Ishikawa (cell line): Measurements from ENCODE around the gene POLR3E.

ENCODE experiments used
- CEBPB ChIP-seq: IDR thresholded peaks from 2 replicates; pipeline ENCODE4 v1.6.1; 2012
- CREB1 ChIP-seq: IDR thresholded peaks from 2 replicates; pipeline ENCODE4 v1.6.1; 2012; ENCODE audit warnings: low read depth
- EGR1 ChIP-seq: IDR thresholded peaks from 2 replicates; pipeline ENCODE4 v1.6.1; 2012
- EP300 ChIP-seq: IDR thresholded peaks from 2 replicates; pipeline ENCODE4 v1.6.1; 2012; ENCODE audit warnings: borderline replicate concordance
- FOXM1 ChIP-seq: IDR thresholded peaks from 2 replicates; pipeline ENCODE4 v1.6.1; 2012; ENCODE audit warnings: low read depth, borderline replicate concordance
- NFIC ChIP-seq: IDR thresholded peaks from 2 replicates; pipeline ENCODE4 v1.6.1; 2012
- RAD21 ChIP-seq: IDR thresholded peaks from 2 replicates; pipeline ENCODE4 v1.6.1; 2012; ENCODE audit warnings: low read depth
- TAF1 ChIP-seq: IDR thresholded peaks from 2 replicates; pipeline ENCODE4 v1.6.1; 2012; ENCODE audit warnings: low read depth, mild to moderate bottlenecking
- TCF12 ChIP-seq: IDR thresholded peaks from 2 replicates; pipeline ENCODE4 v1.6.1; 2012; ENCODE audit warnings: low read depth
- TEAD4 ChIP-seq: IDR thresholded peaks from 2 replicates; pipeline ENCODE4 v1.6.1; 2012
- YY1 ChIP-seq: IDR thresholded peaks from 2 replicates; pipeline ENCODE4 v1.6.1; 2012; ENCODE audit warnings: low read depth
- ZBTB7A ChIP-seq: IDR thresholded peaks from 2 replicates; pipeline ENCODE4 v1.6.1; 2012; ENCODE audit warnings: low read depth
- TF ChIP-seq, protein P1 (sequence below): IDR thresholded peaks from 2 replicates; pipeline ENCODE4 v1.6.1; 2012
- TF ChIP-seq, protein P2 (sequence below): IDR thresholded peaks from 2 replicates; pipeline ENCODE4 v1.6.1; 2012; ENCODE audit warnings: low read depth, mild to moderate bottlenecking
- TF ChIP-seq, protein P3 (sequence below): IDR thresholded peaks from 2 replicates; pipeline ENCODE4 v1.6.1; 2012

POLR3E gene

DNA sequence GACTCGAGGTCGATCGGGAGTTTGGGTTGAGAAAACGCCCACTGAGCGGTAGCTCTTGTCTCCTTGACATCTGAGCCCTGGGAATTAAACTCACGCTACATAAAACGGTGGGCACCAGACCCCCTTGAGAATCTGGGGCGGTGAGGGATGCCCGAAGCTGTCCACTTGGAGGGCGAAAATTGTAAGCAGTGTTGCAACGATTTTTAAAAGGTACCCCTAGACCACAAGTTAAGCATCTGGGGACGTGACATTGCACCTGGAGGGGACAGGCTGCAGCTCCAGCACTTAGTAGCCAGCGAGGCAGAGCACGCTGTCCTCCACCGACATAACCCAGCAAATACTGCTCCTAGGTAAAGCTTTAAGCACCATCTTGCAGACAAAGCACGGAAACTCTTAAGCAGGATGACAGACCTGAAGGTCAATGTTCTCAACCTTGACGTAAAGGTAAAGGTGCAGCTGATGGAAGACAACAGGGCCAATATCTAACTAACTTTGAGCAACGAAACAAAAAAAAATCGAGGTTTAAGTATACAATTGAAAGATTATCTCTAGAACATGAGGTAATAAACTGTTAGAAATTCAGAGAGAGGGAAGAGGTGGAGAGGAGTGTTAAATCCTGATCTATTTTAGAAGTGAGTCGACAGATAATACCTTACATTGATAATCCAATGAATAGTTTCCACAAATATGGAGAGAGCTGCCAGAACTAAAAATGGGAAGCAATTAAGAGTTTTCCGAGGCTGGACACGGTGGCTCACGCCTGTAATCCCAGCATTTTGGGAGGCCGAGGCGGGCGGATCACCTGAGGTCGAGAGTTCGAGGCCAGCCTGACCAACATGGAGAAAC is 78.1 kb downstream of the POLR3E start:
- TF ChIP-seq TEAD4 (no peak), TCF12 (no peak), EP300 (no peak), NFIC (no peak), ZBTB7A (peak; percentile 74; the same call in 1 of the 2 replicates), CREB1 (no peak), TAF1 (no peak)
- TF ChIP-seq, protein P1, sequence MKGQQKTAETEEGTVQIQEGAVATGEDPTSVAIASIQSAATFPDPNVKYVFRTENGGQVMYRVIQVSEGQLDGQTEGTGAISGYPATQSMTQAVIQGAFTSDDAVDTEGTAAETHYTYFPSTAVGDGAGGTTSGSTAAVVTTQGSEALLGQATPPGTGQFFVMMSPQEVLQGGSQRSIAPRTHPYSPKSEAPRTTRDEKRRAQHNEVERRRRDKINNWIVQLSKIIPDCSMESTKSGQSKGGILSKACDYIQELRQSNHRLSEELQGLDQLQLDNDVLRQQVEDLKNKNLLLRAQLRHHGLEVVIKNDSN, result no peak
- TF ChIP-seq, protein P2, sequence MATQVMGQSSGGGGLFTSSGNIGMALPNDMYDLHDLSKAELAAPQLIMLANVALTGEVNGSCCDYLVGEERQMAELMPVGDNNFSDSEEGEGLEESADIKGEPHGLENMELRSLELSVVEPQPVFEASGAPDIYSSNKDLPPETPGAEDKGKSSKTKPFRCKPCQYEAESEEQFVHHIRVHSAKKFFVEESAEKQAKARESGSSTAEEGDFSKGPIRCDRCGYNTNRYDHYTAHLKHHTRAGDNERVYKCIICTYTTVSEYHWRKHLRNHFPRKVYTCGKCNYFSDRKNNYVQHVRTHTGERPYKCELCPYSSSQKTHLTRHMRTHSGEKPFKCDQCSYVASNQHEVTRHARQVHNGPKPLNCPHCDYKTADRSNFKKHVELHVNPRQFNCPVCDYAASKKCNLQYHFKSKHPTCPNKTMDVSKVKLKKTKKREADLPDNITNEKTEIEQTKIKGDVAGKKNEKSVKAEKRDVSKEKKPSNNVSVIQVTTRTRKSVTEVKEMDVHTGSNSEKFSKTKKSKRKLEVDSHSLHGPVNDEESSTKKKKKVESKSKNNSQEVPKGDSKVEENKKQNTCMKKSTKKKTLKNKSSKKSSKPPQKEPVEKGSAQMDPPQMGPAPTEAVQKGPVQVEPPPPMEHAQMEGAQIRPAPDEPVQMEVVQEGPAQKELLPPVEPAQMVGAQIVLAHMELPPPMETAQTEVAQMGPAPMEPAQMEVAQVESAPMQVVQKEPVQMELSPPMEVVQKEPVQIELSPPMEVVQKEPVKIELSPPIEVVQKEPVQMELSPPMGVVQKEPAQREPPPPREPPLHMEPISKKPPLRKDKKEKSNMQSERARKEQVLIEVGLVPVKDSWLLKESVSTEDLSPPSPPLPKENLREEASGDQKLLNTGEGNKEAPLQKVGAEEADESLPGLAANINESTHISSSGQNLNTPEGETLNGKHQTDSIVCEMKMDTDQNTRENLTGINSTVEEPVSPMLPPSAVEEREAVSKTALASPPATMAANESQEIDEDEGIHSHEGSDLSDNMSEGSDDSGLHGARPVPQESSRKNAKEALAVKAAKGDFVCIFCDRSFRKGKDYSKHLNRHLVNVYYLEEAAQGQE, result no peak

DNA sequence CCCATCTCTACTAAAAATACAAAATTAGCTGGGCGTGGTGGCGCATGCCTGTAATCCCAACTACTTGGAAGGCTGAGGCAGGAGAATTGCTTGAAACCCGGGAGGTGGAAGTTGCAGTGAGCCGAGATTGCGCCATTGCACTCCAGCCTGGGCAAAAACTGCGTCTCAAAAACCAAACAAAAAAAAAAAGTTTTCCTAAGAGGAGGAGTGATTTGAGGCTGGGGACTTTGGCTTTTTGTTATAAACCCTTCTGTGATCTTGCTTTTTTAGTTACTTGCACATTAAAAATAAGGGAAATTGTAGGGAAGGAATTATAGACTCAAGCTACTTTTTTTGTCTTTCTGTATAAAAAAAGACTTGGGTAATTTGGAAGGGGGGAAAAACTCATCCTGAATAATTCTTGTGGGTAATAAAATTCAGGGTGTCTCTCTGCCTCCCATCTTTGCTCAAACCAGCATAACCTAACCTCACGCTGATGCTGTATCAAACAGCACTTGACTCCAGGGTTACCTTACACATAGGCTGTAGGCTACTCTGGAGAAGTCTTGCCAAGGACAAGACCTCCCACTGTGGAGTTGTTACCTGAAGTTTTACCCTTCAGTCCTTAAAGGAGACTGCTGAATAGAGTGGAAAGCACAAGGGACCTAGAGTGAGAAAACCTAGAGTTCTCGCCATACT is 78.9 kb downstream of the POLR3E start:
- TF ChIP-seq TCF12 (no peak), EGR1 (no peak), RAD21 (no peak), NFIC (no peak), YY1 (no peak), FOXM1 (no peak), EP300 (no peak), TAF1 (no peak), TEAD4 (no peak), ZBTB7A (no peak)
- TF ChIP-seq, protein P2, result no peak
- TF ChIP-seq, protein P3, sequence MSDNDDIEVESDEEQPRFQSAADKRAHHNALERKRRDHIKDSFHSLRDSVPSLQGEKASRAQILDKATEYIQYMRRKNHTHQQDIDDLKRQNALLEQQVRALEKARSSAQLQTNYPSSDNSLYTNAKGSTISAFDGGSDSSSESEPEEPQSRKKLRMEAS, result no peak
- TF ChIP-seq, protein P1, result no peak

DNA sequence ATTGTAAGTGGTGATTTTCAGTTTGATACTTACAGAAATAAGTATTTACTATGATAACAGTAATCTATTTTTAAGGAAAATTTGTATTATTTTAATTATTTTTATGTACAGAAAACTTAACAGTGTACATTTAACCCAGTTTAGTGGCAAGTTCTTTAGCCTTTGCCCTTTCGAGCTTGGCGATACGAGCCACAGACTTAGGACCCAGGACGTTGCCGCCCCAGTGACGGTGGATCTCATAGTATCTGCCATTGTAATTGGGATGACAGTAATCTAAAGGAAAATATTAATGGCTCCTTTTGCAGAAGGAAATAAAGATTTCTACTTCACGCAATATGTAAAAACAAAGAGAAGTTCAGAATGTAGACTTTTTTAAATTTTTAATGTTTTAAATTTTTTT is 82.4 kb downstream of the POLR3E start:
- TF ChIP-seq, protein P3, result no peak
- TF ChIP-seq CEBPB (no peak), EGR1 (no peak)

DNA sequence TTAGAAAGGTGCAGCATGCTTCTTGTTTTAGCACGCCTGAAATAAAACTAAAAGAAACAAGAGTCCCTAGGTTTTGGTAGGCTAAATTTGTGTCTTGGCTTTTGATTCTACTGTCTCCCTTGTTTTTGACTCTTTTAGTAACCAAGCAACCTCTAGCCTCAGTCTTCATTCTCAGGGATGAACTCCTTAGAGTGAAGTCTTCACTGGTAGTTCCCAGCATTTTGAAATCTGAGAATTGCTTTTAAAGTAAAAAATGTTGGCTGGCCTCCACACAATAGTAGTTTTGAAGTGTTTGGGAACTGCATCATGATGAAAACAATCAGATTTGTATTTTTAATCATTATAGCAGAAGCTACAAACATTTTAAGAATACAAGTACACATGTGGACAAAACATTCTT is 83.3 kb downstream of the POLR3E start:
- TF ChIP-seq CREB1, result no peak

DNA sequence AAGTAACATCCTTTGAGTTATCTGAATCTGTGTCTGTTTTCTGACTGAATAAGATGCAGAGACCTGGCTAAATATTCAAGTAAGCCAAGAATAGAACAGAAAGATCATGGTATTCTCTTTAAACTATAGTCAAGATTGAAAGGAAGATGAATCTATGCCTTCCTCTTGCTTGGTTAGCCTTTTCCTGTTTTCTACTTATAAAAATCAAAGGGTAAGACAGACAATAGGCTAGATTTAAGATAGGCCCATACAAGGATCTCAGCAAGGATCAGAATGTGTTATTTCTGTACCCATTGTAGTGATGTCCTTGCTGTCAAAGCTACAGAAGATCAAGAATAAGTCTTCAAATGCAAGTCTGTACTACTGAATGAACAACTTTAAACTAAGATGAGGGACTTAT is 84.2 kb downstream of the POLR3E start:
- TF ChIP-seq TEAD4 (no peak), EP300 (no peak), CREB1 (no peak), ZBTB7A (no peak), NFIC (no peak), TAF1 (no peak), FOXM1 (no peak)
- TF ChIP-seq, protein P3, result no peak
- TF ChIP-seq, protein P2, result no peak
- TF ChIP-seq, protein P1, result no peak
